Pancreas (tissue), 10 donors: ENCODE results near the gene MOB3A. TPM values are rescaled to one million over a fixed set of nuclear protein-coding genes. Genes with fewer than 3 reads are reported as not detected.
"Not testable (repeated sequence)": the region's sequence is repeated elsewhere in the genome, so short reads cannot be mapped to it uniquely, and the experiment has no call there.

ENCODE experiments used
- ATAC-seq, 4 donors: fragments of 200-7000 bp; cut with Tn5 transposase; one replicate each; pipeline versions ENCODE4 v1.8.0 to v1.9.1; 2020; ENCODE audit warnings: mild to moderate bottlenecking in 4 of 4, moderate library complexity in 4 of 4
- DNase-seq, 6 donors: peaks; one replicate each; pipeline ENCODE4 v3.0.0-alpha.2; 2020
- FAIRE-seq: peaks from 2 replicates; lab custom pipeline; 2012; peaks lifted over from hg19 to GRCh38; lab: Jason Lieb, UNC
- H3K27ac ChIP-seq, 4 donors: fragments of 200-600 bp; sonication (generic); 1 replicate in 3 of 4; 2 replicates in 1 of 4; pipeline versions ENCODE4 v1.5.0 to v1.8.0; 2020
- H3K27me3 ChIP-seq, 4 donors: fragments of 200-600 bp; one replicate each; pipeline ENCODE4 v1.8.0; 2021
- H3K36me3 ChIP-seq, 3 donors: fragments of 200-600 bp; sonication (generic) in 1 of 3; one replicate each; pipeline versions ENCODE4 v1.5.0 to v1.8.0; 2020 to 2021
- H3K4me1 ChIP-seq, 3 donors: fragments of 200-600 bp; one replicate each; pipeline ENCODE4 v1.8.0; 2021
- H3K4me3 ChIP-seq, 4 donors: fragments of 200-600 bp; sonication (generic) in 2 of 4; one replicate each; pipeline versions ENCODE4 v1.5.0 to v1.8.0; 2020 to 2021
- H3K9me3 ChIP-seq, 4 donors: fragments of 200-600 bp; one replicate each; pipeline ENCODE4 v1.8.0; 2021
- CTCF ChIP-seq, 4 donors: fragments of 200-600 bp; sonication (generic) in 3 of 4; IDR thresholded peaks; one replicate each; pipeline versions ENCODE4 v1.5.0 to v1.8.0; 2021; ENCODE audit warnings: antibody characterized with exemption in 4 of 4
- WGBS, 2 donors: extraction: QIAGEN DNeasy Blood & Tissue Kit; methylation state at CpG; one replicate each; pipeline ENCODE4 v1.1.7; 2013; 5-methylcytosine and 5-hydroxymethylcytosine counted together
- intact Hi-C, 3 donors: fragments of 100-400 bp; cut with DNase I; formaldehyde crosslinking; loops; one replicate each; pipeline versions ENCODE4 v1.11.1 to v1.14.2; 2022
- polyA plus RNA-seq, 2 donors: library from polyadenylated mRNA; stranded (reverse); fragments of 200-250 nt; gene quantifications; one replicate each; pipeline ENCODE4 v1.2.3, GENCODE V29; 2013
- total RNA-seq, 6 donors: library from RNA; stranded (reverse); fragmentation: NEBNext Ultra II Directional in 4 of 6; extraction: Animal tissue kit (Norgen Biotek cat#: 25700) in 4 of 6; gene quantifications; one replicate each; pipeline versions ENCODE4 v1.2.1 to v1.2.4, GENCODE V29; 2021 to 2023
- donor health status: healthy with polysubstance abuse.
- donor health status: DM: no; HTN: no; CAD: no; lungs with moderate emphysema.
- donor health status: DM: no; HTN: no; CAD: no.
- donor health status: control.
- donor health status: control.
- donor health status: Bipolar disorder and iron deficiency.
- donor health status: DM: yes; HTN: yes; CAD: no.
- donor health status: DM: no; HTN: no; CAD: no.
- donor health status: DM: no; HTN: no; CAD: no.
- donor health status: DM: yes; HTN: yes; CAD: no.

Gene MOB3A
- total and polyA plus RNA-seq, 8 donors, result 9.2 to 26.0 (median 16.6) TPM

- TF ChIP-seq CTCF (IDR thresholded peaks at IDR 0.05), result no peak
- 92 to 98% methylated on average over 11 of the region's 11 CpGs for WGBS, 2 donors
- peaks cover 0 to 58% (median 4%) of the 10 kb centered on the region in 3 donors for H3K36me3 ChIP-seq
- no peak for ATAC-seq
- H3K4me1 ChIP-seq, result no peaks in the 10 kb centered on the region
- H3K27me3 ChIP-seq, result no peaks in the 10 kb centered on the region
- H3K27ac ChIP-seq, result no peak overlapping the region
- FAIRE-seq, result no peak
- H3K9me3 ChIP-seq, result no peaks in the 10 kb centered on the region
- no peak overlapping the region for H3K4me3 ChIP-seq
- intact Hi-C loops, result no loop called here
- DNase-seq, result peak in 1 of 6 donors; percentile 49
Measured at GRCh38 chr19:2129486-2129885, 33.4 kb upstream of the MOB3A start.

GRCh38 chr19:2129022-2129421 lies 32.9 kb upstream of the MOB3A start:
- FAIRE-seq (no peak), DNase-seq (no peak), ATAC-seq (no peak)
- Histone ChIP-seq H3K36me3 (peaks cover 0 to 58% (median 4%) of the 10 kb centered on the region in 3 donors), H3K4me1 (no peaks in the 10 kb centered on the region), H3K4me3 (no peak overlapping the region), H3K9me3 (no peaks in the 10 kb centered on the region), H3K27me3 (no peaks in the 10 kb centered on the region), H3K27ac (no peak overlapping the region)
- WGBS, 2 donors, result 93 to 95% methylated on average over 19 to 21 of the region's 21 CpGs
- no peak for TF ChIP-seq CTCF (IDR thresholded peaks at IDR 0.05)
- intact Hi-C loops, result no loop called here

GRCh38 chr19:2128252-2128651 lies 32.1 kb upstream of the MOB3A start:
- H3K9me3 ChIP-seq, ATAC-seq, H3K27ac ChIP-seq, intact Hi-C loops, H3K4me1 ChIP-seq, FAIRE-seq, H3K27me3 ChIP-seq, H3K4me3 ChIP-seq, DNase-seq: not testable (repeated sequence)
- WGBS, 2 donors, result 89 to 94% methylated on average over 24 to 28 of the region's 34 CpGs
- peaks cover 0 to 64% (median 4%) of the 10 kb centered on the region in 3 donors for H3K36me3 ChIP-seq

GRCh38 chr19:2127758-2128157 lies 31.6 kb upstream of the MOB3A start:
- Histone ChIP-seq H3K27me3 (no peaks in the 10 kb centered on the region), H3K4me3 (no peak overlapping the region), H3K36me3 (peaks cover 0 to 69% (median 4%) of the 10 kb centered on the region in 3 donors), H3K27ac (no peak overlapping the region), H3K9me3 (no peaks in the 10 kb centered on the region), H3K4me1 (no peaks in the 10 kb centered on the region)
- ATAC-seq, result peak in 2 of 4 donors; percentile 28 to 42
- no peak for DNase-seq
- intact Hi-C loops, result no loop called here
- WGBS, 2 donors, result 78% methylated on average over 19 of the region's 19 CpGs
- TF ChIP-seq CTCF (IDR thresholded peaks at IDR 0.05), result no peak
- no peak for FAIRE-seq

- H3K9me3 ChIP-seq, result no peaks in the 10 kb centered on the region
- ATAC-seq (no peak), FAIRE-seq (no peak), DNase-seq (peak in 1 of 6 donors; percentile 62)
- no peaks in the 10 kb centered on the region for H3K4me1 ChIP-seq
- no peaks in the 10 kb centered on the region for H3K27me3 ChIP-seq
- no peak overlapping the region for H3K4me3 ChIP-seq
- H3K27ac ChIP-seq, result no peak overlapping the region
- peaks cover 0 to 72% (median 4%) of the 10 kb centered on the region in 3 donors for H3K36me3 ChIP-seq
- no peak for TF ChIP-seq CTCF (IDR thresholded peaks at IDR 0.05)
- WGBS, 2 donors, result 94 to 95% methylated on average over 24 of the region's 24 CpGs
- intact Hi-C loops, result no loop called here
Measured at GRCh38 chr19:2126879-2127518, 30.9 kb upstream of the MOB3A start.
